GM15510 (cell line): Measurements from ENCODE around the gene ZCCHC13.
A peak's percentile ranks its signal among the peaks of the same experiment; 100 is the strongest.

Experiments
- POLR2A ChIP-seq: IDR thresholded peaks from 3 replicates; pipeline ENCODE4 v1.6.1; 2011; ENCODE audit warnings: borderline replicate concordance; ENCODE audit not compliant: insufficient read length; ENCODE audit errors: extremely low read depth

ZCCHC13 gene

DNA sequence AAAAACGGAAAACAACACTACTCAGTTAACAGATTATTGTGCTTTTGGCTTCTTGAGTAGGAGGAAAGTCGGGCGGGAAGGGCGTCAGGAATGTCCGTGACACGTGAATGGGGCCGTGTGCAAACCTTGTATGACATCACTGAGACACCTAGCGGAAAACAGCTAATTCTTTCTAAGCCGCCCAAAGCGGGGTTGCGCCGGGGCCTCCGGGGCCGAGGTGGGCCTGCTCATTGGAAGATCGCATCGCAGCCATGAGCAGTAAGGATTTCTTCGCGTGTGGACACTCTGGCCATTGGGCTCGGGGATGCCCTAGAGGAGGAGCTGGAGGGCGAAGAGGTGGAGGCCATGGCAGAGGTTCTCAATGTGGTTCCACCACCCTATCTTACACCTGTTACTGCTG is at the start of gene ZCCHC13:
Gene ZCCHC13, plus strand, starts transcription at position 165 of the 400 bp plus-strand sequence. Its CDS starts 87 bp downstream, at position 252.
- TF ChIP-seq POLR2A = no peak

DNA sequence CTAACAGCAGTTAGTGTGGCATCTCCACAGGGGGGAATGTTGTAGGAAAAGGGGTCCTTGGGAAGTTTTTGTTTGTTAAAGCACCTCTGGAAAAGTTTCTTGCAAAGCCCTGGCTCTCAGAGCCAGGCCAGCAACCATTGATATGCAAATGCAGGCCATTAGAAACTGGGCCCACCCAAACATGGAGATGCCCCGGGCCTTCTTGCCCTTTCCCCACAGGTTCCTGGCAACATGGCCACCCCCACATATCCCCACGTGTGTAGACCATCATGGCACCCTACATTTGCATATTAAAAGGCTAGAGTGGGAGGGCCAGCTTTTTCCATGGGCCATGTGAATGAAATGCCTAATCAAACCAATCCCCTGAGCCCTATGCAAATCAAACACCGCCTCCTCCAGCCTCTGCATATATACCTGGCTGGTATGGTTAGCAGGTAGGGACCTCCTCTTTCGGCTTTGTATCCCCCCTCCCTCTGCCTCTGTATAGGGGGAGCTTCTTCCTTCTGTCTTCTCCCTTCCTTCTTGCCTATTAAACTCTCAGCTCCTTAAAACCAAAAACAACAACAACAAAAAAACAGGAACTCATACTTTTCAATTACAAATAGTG is 44.0 kb upstream of the ZCCHC13 start:
- no peak for TF ChIP-seq POLR2A

DNA sequence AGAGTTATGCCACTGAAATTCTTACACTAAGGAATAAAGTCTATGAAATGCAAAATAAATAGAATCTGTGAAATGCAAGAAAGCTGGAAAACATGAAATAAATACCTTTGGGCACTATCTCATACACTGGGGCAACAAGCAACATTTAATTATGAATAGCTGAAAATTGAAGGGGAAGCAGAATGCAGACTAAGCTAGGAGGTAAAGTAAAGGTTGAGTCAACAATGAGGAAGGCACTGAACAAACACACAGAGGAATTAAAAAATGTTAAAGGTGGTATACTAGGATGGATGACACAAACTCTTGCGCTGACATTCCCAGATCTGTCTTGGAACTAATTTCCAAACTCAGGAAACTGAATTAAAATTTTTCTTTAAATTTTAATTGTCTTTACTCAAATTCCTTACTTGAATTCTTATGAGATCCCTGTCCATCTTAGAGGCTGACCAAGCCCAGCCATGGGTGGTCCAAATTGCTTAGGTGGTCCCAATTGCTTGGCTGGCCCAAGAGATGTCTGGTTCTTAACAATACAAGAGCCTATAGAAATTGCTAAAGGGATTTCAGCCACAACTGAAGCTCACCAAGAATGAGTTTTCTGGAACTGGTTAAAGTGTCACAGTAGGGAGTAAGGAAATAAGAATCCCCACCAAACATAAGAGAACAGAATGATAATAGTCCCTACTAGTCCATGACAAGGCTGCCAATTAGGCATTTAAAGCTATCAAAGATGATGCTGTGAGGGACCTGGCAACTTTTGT is 41.3 kb upstream of the ZCCHC13 start:
- TF ChIP-seq POLR2A = no peak

DNA sequence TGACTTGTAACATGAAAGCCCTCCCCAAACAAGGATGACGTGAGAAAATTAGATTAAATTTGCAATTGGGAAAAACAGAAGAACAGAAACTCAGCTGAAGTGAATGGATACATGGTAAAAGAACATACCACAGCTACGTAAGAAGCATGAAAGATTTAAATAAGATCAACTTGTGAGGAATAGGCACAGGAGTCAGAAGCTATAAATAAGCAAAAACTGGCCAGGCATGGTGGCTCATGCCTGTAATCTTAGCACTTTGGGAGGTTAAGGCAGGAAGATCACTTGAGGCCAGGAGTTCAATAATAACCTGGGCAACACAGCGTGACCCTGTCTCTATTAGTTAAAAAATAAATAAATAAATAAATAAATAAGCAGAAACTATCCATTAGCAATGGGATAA is 33.6 kb upstream of the ZCCHC13 start:
- no peak for TF ChIP-seq POLR2A

DNA sequence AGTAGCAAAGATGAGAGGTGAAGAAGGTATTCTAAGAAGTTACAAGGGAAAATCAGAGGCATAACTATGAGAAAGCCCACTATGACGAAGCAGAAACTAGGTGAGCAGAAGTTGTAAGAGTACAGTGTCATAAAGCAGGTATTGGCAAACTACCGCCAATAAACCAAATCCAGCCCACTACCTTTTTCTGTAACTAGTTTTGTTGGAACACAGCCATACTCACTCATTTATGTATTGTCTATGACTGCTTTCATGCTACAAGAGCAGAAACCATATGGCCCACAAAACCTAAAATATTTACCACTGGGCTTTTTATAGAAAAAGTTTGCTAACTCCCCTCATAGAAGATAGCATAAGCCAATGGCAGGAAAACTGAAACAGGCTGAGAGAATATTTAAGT is 31.8 kb upstream of the ZCCHC13 start:
- TF ChIP-seq POLR2A = no peak

DNA sequence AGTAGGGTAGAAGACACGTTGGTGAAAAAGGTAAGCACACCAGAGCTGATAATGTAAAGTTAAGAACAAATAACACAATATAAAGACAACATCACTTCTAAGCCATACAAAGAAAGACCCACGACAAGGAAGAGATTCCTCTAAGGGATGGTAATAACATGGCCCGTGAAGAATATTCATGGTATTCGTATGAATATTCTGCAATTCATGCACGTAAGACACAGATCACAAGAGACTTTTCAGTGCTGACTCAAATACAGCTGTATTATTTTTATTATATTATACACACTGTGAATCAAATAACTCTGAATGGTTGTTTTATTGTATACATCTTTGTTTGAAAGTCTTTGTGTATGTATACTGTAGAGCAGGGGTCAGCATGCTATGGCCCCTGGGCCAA is 29.5 kb upstream of the ZCCHC13 start:
- no peak for TF ChIP-seq POLR2A

DNA sequence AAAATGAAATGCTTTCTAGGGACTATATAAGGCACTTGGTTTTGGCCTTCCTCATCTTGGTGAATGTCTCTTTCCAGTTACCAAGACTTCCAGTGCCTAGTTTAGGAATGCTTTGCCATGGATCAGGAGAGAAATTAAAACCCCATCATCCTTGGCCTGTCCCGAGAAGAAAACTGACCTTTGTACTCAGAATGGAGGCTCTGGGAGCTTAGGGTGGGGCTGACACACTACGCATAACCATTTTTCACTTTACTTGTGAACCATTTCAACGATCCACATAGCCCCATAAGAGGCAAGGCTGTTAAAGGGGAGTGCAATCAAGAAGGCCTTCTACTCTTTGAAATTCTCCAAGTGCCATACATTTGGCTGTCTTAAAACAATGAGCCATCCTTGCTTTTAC is 26.7 kb upstream of the ZCCHC13 start:
- TF ChIP-seq POLR2A = no peak

DNA sequence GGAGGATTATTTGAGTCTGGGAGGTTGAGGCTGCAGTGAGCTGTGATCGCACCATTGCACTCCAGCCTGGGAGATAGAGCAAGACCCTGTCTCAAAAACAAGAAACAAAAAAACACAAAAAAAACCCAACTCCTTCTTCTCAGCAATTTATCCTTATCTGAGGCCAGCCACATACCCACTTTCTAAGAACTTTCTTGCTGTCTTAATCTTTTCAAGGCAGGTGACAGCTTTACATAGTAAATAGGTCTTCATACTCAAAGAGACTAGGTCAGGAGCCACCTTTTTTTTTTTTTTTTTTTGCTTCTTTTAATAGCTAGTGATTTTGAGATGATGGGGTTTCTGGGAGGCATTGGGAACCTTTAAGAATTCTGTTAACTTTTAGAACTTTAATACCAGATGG is 26.1 kb upstream of the ZCCHC13 start:
- TF ChIP-seq POLR2A = no peak

DNA sequence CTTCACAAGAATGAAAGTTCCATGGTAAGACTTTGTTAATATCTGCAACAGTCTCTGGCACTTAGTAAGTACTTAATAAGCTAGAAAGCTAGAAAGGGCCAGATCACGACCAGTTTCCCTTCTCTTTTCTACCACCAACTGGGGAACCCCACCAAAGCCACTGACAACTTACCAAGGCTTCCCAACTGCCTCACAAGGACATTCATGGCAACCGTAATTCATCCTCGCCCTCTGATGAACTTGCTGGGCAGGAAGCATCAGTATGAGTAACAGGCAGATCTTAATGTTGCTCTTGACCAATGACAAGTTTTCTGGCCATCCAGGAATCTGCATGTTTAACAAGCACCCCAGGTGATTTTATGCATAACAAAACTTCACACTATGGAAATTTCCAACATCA is 23.2 kb upstream of the ZCCHC13 start:
- TF ChIP-seq POLR2A = no peak

DNA sequence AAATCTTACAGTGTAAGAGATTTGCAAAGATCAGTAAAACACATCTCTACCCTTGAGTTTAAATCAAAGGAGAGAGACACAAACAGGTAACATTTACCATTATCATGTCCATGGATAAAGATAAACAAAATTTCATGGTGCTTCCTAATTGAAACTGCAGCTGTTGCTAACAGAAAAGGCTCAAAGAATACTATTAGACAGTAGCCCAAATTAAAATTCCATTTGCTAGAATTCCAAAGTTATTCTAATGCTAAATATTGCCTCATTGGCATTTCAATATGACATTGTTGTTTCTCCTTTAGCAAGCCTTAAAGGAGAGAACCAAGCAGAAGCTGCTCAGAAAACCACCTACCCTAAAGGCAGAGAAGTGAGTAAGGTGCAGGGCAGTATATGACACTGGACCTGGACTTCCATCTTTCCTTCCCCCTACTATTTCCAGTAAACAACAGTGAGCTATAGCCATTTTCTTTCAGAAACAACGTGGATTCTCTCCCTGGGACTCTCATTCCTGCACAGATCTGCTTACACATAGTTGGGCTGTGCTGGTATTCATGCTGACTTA is 19.5 kb upstream of the ZCCHC13 start:
- TF ChIP-seq POLR2A = no peak

DNA sequence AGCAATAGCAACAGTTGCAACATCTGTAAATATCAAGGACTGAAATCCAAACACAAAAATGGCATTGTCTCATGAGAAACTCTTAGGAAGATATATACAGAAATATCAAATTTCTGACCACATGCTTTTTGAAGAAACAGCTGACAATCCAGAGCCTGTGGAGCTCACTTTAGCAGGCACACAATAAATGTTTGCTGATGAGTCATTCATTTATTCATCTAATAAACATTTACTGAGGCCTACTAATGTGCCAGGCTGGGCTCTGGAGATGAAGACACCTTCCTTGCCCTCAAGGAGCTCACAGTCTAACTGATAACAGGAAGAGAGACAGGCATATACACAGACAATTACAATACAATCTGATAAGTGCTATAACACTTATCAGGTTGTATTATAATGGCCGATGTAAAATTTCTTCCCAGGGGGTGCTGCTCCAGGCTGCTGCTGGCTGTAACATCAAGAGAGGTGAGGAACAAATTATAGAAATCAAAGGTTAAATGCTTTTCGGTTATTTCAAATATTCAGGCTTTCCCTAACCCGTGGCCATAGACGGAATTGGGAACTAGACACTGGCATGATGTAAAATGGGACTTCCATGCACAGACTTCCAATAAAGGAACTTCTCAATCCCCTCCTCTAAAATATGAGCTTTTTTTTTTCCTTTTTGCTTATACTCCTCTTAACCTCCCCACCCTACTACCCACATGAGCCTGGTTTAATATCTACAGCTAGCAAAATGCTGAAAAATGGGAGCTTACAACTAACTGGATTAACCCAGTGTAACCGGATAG is 16.8 kb upstream of the ZCCHC13 start:
- no peak for TF ChIP-seq POLR2A

DNA sequence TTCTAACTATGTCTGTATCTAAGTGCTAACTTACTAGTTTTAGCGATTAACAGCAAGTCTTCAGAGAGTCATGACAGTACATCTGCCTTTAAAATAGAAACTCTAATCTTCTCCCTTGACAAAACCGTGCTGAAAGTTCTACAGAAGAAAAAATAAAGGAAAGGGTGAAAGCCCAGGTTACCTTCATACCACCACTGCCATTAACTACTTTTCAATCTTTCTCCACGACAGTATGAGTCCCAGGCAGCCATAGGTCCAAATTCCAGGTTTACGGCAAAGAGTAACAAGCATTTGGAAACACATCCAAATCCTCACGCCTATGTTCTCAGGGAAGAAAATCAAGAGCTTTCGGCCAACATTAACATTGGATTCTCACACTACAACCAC is 12.4 kb upstream of the ZCCHC13 start:
- no peak for TF ChIP-seq POLR2A

DNA sequence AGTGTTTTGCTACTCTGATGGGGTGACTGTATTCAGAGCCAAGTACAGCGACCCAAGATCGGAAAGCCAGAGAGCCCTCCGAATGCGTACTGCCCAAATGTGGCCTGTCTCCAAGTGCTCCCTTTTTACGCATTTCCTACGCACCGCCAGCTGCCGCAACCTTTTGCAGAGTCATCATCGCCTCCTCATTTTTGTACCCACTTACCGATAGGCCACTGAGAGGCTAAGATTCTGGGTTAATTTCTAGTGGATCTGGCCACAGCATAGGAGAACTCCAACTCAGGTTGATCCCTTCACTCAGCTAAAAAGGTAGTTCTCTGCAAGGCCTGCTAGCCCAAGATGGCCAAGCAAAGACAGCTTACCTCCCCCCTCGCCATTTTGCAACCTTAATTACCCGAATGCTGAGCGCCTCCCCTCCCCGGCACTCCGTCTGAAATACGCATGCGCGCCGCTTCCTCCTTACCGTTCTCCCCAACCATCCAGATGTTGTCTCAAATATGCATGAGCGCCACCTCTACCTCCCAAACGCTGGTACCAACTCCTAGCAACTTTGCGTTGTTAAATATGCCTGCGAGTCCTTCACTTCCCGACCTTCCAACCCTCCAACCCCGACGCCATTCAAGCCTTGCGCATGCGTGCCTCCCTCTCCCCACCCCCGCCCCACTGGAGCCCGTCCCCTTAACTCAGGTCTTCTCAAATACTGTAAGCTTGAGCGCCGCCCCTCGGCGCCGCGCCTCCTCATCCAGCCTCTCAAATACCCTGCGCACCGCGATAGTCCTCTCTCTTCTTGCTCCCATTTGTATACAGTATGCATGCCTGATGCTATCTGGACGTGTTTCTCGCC is 11.8 kb upstream of the ZCCHC13 start:
- TF ChIP-seq POLR2A = peak; percentile 31

DNA sequence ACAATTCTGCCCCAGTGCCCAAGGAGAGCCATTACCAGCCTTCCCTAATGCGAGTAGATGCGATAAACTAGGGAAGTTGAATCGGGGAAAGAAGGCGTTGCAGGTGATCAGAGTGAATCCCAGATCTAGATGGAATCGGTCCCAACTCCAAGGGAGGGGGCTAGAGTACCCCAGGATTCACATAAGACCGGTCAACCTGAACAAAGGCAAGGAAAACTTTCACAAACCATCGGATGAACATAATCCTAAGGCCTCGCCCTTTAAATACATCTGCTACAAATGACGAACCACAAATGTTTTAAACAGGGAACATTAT is 11.2 kb upstream of the ZCCHC13 start:
- TF ChIP-seq POLR2A = no peak

DNA sequence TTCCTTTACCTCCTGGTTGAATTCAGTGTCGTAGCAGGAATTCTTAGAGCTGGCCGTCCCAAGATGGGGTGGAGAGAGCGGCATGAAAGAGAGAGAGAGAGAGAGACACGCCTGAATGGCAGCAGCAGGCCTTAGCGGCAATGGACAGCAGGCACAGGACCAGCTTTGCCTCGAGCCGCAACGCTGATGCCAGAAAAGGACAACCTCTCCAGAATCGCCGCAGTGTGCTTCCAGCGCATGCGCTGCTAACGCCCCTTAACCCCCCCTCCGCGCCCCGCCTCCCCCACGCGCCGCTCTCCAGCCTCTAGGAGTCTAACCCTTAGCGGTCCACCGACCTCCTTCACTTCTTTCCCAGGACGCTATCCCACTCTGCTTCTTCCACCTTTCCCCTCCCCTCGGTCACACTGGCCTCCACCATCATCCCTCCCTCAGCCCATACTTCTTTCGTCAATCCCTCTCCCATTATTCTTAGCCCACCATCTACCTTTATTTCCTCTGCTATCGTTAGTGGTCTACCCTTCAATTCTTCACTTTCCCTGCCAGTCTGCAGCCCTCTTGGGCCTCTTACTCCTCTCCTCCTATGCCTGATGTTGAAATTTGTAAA is 10.5 kb upstream of the ZCCHC13 start:
- TF ChIP-seq POLR2A = peak; percentile 37

DNA sequence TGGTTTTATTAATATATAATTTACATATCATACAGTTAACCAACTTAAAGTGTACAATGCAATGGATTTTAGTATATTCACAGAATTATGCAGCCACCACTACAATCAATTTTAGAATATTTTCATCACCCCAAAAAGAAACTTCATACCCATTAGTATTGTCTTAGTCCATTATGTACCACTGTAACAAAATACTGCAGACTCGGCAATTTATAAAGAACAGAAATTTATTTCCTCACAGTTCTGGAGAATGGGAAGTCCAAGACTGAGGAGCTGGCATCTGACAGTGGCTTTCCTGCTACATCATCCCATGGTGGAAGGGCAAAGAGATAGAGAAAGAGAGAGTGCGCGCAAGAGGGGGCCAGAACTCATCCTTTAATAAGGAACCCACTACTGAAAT is 8.9 kb upstream of the ZCCHC13 start:
- no peak for TF ChIP-seq POLR2A
